Measurements from ENCODE around the gene LRIT2. TPM values are rescaled to one million over a fixed set of nuclear protein-coding genes. Genes with fewer than 3 reads are reported as not detected.

LRIT2 gene
- total RNA-seq, 1 donor from 2014 or later: not detected

DNA sequence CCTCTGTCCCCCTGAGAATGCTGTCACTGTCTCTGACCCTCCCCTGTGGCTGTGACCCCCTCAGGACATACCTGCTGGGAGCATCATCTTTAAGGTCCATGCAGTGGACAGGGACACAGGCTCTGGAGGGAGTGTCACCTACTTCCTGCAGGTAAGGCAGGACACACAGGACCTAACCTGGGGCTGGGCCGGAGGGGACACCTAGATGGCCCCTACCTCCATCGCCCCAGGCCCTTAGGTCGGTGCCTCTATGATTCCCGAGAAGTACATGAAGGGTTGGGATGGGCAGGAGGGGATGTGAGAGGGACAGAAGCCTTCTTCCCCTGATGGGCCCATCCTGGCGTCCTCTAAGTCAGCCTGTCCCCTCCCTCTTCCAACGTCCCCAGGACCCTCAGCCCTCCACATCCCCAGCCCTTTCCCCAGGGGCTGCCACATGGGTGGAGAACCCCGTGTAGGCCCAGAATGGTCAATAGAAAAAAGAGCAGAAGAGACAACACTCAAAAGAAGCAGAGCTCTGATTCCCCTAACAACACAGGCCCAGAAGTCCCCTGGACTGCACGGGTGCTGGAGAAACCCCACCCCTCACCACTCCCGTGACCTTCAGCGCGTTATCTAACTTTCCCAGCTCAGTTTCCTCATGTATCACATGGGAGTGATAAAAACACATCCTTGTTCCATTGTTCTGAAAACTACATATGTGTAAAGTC, 24.7 kb downstream of the LRIT2 start:
- Histone ChIP-seq H3K4me1 (no peaks in the 10 kb centered on the region), H3K36me3 (no peaks in the 10 kb centered on the region), H3K27ac (no peak overlapping the region), H3K27me3 (peaks cover 16% of the 10 kb centered on the region), H3K4me3 (no peak overlapping the region), H3K9me3 (no peaks in the 10 kb centered on the region)
- no peak for ATAC-seq
- peak; percentile 48 for DNase-seq
- TF ChIP-seq, protein P1, sequence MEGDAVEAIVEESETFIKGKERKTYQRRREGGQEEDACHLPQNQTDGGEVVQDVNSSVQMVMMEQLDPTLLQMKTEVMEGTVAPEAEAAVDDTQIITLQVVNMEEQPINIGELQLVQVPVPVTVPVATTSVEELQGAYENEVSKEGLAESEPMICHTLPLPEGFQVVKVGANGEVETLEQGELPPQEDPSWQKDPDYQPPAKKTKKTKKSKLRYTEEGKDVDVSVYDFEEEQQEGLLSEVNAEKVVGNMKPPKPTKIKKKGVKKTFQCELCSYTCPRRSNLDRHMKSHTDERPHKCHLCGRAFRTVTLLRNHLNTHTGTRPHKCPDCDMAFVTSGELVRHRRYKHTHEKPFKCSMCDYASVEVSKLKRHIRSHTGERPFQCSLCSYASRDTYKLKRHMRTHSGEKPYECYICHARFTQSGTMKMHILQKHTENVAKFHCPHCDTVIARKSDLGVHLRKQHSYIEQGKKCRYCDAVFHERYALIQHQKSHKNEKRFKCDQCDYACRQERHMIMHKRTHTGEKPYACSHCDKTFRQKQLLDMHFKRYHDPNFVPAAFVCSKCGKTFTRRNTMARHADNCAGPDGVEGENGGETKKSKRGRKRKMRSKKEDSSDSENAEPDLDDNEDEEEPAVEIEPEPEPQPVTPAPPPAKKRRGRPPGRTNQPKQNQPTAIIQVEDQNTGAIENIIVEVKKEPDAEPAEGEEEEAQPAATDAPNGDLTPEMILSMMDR (IDR thresholded peaks at IDR 0.05): no peak
- intact Hi-C loops (cut with DNase I): no loop called here

DNA sequence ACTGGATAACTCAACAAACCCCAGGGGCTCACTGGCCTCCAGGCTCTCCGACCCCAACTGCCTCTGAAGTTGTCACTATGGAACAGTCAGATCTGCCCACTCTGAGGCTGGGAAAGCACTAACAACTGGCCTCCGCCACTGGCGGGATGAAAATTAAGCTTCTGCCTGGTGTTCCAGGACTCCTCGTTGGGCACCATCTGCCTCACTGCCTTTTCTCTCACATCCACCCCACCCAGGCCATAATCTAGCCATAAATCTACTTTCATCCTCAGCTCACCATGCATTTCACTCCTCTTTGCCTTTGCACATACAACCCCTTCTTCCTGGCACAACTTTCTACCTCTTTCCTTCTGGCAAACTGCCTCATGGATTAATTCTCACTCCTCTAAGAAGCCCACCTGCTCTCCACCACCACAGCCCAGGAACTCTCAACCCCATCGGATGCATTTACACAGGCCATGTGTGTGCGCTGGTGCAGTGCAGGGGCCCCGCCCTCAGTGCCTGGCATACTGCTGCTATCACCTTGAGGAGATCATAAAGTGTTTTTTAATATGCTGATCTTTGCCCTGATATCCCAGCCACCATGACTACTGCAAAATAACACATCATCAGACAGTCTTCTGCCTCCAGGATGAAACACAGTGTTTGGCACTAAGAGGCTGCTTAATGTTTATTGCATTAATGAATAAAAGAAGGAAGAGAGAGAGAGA, 27.0 kb downstream of the LRIT2 start:
- DNase-seq (peak; percentile 28), ATAC-seq (no peak)
- Histone ChIP-seq H3K9me3 (no peaks in the 10 kb centered on the region), H3K27ac (no peak overlapping the region), H3K4me1 (peaks cover 5% of the 10 kb centered on the region), H3K4me3 (no peak overlapping the region), H3K36me3 (no peaks in the 10 kb centered on the region), H3K27me3 (peaks cover 39% of the 10 kb centered on the region)
- intact Hi-C loops (cut with DNase I): no loop called here
- TF ChIP-seq, protein P1 (IDR thresholded peaks at IDR 0.05): no peak

DNA sequence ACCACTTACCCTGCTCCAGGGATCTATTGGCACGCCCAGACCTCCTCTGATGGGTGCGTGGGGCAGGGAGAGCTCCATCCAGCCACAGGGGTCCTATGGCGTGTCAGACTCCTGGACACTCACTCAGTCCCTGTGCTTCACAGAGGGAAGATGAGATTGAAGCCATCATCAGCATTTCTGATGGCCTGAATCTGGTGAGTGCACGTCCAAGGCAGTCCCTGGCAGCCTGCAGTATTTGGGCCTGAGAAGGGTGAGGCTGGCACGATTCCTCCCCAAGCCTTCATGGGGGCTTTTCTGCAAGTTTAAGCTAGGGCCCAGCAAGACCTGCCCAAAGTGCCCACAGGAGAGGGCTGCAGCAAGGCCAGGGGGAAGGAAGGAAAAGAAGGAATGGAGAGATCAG, 27.7 kb downstream of the LRIT2 start:
- TF ChIP-seq, protein P1 (IDR thresholded peaks at IDR 0.05): no peak
- intact Hi-C loops (cut with DNase I): no loop called here

GRCh38 chr10:84196941-84197340, 28.4 kb downstream of the LRIT2 start:
- H3K27ac ChIP-seq: no peak overlapping the region
- TF ChIP-seq, protein P1 (IDR thresholded peaks at IDR 0.05): no peak
- peaks cover 5% of the 10 kb centered on the region for H3K4me1 ChIP-seq
- H3K27me3 ChIP-seq: peaks cover 40% of the 10 kb centered on the region
- ATAC-seq (no peak), DNase-seq (peak; percentile 50)
- H3K9me3 ChIP-seq: no peaks in the 10 kb centered on the region
- no peak overlapping the region for H3K4me3 ChIP-seq
- intact Hi-C loops (cut with DNase I): no loop called here
- no peaks in the 10 kb centered on the region for H3K36me3 ChIP-seq

More for the DNA sequence above, 27.7 kb downstream of the LRIT2 start:
- Histone ChIP-seq H3K27ac (no peak overlapping the region), H3K36me3 (no peaks in the 10 kb centered on the region), H3K4me1 (peaks cover 5% of the 10 kb centered on the region), H3K9me3 (no peaks in the 10 kb centered on the region), H3K4me3 (no peak overlapping the region), H3K27me3 (peaks cover 40% of the 10 kb centered on the region)
- peak; percentile 50 for DNase-seq
- no peak for ATAC-seq

GRCh38 chr10:84196083-84196482, 29.3 kb downstream of the LRIT2 start:
- peaks cover 40% of the 10 kb centered on the region for H3K27me3 ChIP-seq
- TF ChIP-seq, protein P1 (IDR thresholded peaks at IDR 0.05): no peak
- H3K4me3 ChIP-seq: no peak overlapping the region
- DNase-seq: no peak
- H3K9me3 ChIP-seq: no peaks in the 10 kb centered on the region
- intact Hi-C loops (cut with DNase I): no loop called here
- H3K27ac ChIP-seq: no peak overlapping the region
- no peaks in the 10 kb centered on the region for H3K36me3 ChIP-seq
- no peak for ATAC-seq
- H3K4me1 ChIP-seq: peaks cover 5% of the 10 kb centered on the region
